Stimulated activated CD8-positive, alpha-beta memory T cell treated with anti-CD3 and anti-CD28 coated beads, Interleukin-15, amount 100 ng/mL, for 4 hours (primary cell): Measurements from ENCODE around the gene CYBC1.

Experiments
- DNase-seq, 2 donors: peaks; one replicate each; pipeline ENCODE4 v3.0.0-alpha.2; 2020; ENCODE audit warnings: low read depth in 2 of 2

Gene CYBC1

GRCh38 chr17:82447876-82448275 lies 2.7 kb downstream of the CYBC1 start:
- DNase-seq = no peak

- no peak for DNase-seq
Measured at GRCh38 chr17:82446649-82447048, 3.9 kb downstream of the CYBC1 start.

DNA sequence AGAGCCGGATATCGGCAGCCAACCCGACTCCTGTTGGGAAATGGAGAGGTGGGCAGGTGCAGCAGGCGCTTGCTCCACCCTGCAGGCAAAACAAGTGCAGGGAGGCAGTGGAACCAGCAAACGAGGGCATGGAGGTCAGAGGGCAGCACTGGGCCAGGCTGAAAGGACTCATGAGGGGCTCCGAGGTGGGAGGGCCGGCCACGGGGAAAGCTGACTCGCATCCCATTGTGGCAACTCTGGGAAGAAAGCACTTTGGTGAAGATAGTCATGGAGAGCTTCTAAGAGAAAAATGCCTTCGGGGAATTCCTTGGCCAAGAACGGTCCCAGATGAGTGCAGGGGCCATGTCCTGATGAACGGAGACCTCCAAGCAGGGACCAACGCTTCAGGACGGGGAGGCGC lies 4.4 kb downstream of the CYBC1 start:
- no peak for DNase-seq

- no peak for DNase-seq
Measured at GRCh38 chr17:82445542-82445941, 5.0 kb downstream of the CYBC1 start.

DNA sequence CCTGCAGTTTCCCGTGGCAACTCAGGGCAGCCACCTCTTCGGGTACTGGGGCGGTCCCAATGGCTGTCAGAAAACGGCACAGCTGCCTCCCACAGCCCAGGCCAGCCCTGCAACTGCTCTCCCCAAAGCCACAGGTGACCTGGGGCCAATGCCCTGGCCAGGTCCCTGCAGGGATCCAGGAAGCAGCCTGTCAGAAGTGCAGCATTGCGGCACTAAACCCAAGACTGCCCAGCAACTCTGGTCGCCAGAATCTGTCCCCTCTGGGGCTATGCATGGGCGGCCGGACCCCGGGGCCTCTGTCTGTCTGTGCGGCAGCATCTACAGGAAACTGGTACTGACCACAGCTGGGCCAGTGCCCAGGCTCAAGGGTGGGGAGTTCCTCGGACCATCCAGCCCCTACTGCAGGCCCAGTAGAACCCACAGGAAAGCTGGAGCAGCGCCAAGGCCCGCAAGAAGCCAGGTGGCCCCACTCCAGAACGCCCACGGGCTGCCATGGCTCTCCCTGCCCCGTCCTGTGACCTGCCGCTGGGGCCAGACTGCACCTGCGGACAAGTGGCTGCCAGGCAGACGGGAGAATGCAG lies 5.5 kb downstream of the CYBC1 start:
- no peak for DNase-seq

- DNase-seq = no peak
Measured at GRCh38 chr17:82444284-82444893, 6.2 kb downstream of the CYBC1 start.

- DNase-seq = no peak
Measured at GRCh38 chr17:82443465-82444283, 6.9 kb downstream of the CYBC1 start.

- no peak for DNase-seq
Measured at GRCh38 chr17:82442643-82443464, 7.7 kb downstream of the CYBC1 start.

DNA sequence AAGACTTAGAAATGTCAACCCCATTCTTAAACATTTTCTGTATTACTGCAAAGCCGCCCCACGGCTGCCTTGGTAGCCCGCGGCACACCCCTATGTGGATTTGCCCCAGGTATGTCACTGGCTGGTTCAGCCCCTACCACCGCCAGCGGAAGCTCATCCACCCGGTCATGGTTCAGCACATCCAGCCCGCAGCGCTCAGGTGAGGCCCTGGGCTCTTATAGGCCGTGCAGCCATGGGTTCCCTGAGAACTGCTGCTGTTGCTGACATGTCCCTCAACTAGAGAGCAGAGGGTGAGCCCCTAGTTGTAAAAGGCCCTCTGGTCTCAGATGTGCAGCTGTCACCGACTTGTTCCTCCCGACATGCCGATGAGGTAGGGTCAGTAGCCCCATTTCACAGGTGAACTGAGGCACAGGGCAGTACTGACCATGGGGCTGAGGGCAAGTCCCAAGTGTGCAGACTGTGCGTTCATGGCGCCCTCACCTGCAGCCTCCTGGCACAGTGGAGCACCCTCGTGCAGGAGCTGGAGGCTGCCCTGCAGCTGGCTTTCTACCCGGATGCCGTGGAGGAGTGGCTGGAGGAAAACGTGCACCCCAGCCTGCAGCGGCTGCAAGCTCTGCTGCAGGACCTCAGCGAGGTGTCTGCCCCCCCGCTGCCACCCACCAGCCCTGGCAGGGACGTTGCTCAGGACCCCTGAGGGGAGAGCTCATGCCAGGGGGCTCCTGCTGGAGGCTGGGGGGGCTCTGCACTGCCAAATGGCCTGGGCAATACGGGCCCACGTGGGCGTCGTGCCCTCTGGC lies 8.7 kb downstream of the CYBC1 start:
- DNase-seq = no peak

DNA sequence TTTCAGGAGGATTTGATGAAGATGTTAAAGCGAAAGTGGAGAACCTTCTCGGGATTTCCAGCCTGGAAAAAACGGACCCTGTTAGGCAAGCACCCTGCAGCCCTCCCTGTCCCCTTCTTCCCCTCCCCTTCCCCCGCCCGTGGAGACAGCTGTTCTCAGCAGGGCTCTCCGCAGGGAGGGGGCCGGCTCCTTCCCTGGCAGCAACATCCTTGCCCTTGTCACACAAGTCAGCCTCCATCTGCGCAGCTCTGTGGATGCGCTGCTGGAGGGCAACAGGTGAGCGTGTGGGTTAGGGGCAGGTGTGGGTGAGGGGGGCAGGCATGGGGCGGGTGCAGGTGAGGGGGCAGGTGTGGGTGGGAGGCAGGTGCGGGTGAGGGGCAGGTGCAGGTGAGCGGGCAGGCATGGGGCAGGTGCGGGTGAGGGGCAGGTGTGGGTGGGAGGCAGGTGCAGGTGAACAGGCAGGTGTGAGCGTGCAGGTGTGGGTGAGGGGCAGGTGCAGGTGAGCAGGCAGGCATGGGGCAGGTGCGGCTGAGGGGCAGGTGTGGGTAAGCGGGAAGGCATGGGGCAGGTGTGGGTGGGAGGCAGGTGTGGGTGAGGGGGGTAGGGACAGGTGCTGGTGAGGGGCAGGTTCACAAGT lies 9.4 kb downstream of the CYBC1 start:
- DNase-seq = no peak

- DNase-seq = no peak
Measured at GRCh38 chr17:82440469-82440981, 10.0 kb downstream of the CYBC1 start.

GRCh38 chr17:82439829-82440365 lies 10.7 kb downstream of the CYBC1 start:
- no peak for DNase-seq

DNA sequence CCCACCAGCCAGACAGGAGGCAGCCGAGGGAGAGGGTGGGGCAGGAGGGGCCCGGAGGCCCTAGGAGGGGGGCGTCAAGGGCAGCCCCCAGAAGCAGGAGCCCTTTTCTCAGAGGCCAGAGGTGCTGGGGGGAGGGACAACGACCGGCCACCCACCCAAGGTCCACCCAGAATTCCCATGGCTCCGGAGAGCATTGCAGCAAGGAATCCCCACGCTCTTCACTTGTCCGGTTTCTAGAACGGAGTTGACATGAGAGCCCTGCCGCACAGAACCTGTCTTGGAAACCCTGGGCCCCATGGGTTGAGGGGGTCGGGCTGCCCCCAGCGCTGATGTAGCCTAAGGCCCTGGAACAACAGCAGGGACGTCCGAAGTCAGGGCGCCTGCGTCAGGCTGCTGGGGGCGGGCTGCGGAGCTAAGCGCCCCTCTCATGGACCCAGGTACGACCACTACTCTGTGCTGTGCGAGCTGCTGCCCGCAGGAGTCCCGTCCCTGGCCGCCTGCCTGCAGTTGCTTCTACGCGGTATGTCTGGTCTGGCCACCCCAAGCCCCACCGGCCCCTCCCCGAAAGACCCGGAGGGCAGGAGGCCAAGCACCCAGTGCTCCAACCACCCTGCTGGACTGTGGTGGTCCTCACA lies 11.2 kb downstream of the CYBC1 start:
- no peak for DNase-seq

- no peak for DNase-seq
Measured at GRCh38 chr17:82438401-82439193, 12.0 kb downstream of the CYBC1 start.

- no peak for DNase-seq
Measured at GRCh38 chr17:82437325-82437668, 13.3 kb downstream of the CYBC1 start.

GRCh38 chr17:82436601-82437324 lies 13.8 kb downstream of the CYBC1 start:
- DNase-seq = no peak

DNA sequence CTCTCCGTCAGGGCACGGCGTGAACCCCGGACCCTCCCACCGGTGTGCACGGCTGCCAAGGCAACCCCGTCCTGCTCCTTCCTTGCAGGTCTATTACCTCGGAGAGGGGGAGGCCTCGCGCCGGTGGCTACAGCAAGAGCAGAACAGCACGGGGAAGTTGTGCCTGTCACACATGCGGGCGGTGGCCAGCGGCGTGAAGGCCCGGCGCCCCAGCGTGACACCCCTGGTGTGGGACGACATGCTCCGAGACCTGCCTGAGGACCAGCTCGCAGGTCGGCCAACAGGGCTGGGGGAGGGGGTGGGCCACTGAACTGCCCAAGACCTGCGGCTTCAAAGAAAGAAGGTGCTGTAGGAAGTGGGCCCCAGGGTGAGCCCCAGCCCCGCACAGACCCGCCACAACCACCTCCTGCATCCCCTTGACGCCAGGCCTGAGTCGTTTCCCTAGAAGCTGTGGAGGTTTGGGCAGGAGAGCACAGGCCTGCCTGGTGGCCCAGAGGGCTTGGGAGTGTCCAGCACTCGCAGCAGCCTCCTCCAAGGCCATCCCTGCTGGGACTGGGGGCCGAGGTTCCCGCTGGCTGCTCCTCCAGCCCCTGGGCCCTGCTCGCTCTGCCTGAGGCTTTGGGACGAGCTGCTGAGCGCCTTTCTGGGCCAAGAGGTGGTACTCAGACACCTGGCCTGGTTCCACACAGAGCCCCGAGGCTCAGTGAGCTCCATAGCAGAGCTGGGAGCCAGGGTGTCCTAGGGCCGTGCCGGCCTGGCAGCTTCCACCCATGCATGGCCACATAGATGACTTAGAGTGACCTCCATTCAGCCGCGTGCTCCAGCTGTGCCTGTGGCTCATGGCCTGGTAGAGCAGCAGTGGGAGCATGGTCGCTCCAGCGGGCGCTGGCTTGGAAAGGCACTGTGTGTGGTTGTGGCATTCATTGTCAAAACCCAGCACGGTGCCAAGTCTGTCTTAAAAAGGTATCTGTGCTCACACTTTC lies 14.7 kb downstream of the CYBC1 start:
- DNase-seq = no peak
